SK-N-SH (cell line): ENCODE data around the gene C19orf73. TPM values are rescaled to one million over a fixed set of nuclear protein-coding genes. Genes with fewer than 3 reads are reported as not detected.
"Not testable (repeated sequence)": the region's sequence is repeated elsewhere in the genome, so short reads cannot be mapped to it uniquely, and the experiment has no call there.

ENCODE experiments used
- CTCF ChIA-PET: fragments of 300-600, 350-600 bp; formaldehyde crosslinking; extraction: SDS; loops from one replicate; lab custom pipeline; 2021; lab: Yijun Ruan, JAX
- POLR2A ChIA-PET: fragments of 350-600 bp; sonication (Branson Sonifier 250); formaldehyde crosslinking; extraction: SDS; loops from one replicate; lab custom pipeline; 2020; ENCODE audit warnings: antibody characterized with exemption, inconsistent platforms; lab: Yijun Ruan, JAX
- DNase-seq: peaks from one replicate; pipeline ENCODE4 v3.0.0; 2012
- H2AFZ ChIP-seq: fragments of 200-600 bp; sonication (generic); 2 replicates; pipeline ENCODE4 v1.8.1; 2016; ENCODE audit warnings: antibody characterized with exemption, mild to moderate bottlenecking, low read depth
- H3F3A ChIP-seq: fragments of 200-600 bp; sonication (generic); replicated peaks from 2 replicates; pipeline ENCODE3; 2016; ENCODE audit warnings: antibody characterized with exemption, mild to moderate bottlenecking; ENCODE audit not compliant: insufficient read depth
- H3K27ac ChIP-seq, 2 experiments: fragments of 200-500 bp in 1 of 2; fragments of 200-600 bp in 1 of 2; sonication (Bioruptor generic) in 1 of 2; sonication (generic), shearing (Covaris generic) in 1 of 2; 2 replicates each; pipeline versions ENCODE4 v1.5.1 to v1.6.1; 2014 to 2016; ENCODE audit warnings: low read depth in 2 of 2, inconsistent platforms in 1 of 2, low read length in 1 of 2, mild to moderate bottlenecking in 1 of 2, mixed read lengths in 1 of 2
- H3K27me3 ChIP-seq: fragments of 200-600 bp; sonication (generic), shearing (Covaris generic); 2 replicates; pipeline ENCODE4 v1.6.1; 2016; ENCODE audit warnings: mixed run types; ENCODE audit not compliant: insufficient read depth
- H3K36me3 ChIP-seq, 2 experiments: fragments of 200-500 bp in 1 of 2; fragments of 200-600 bp in 1 of 2; sonication (Bioruptor generic) in 1 of 2; sonication (generic) in 1 of 2; replicated peaks in 1 of 2; 2 replicates each; pipeline versions ENCODE3 to v1.5.1; 2014 to 2016; ENCODE audit warnings: low read length in 1 of 2, mild to moderate bottlenecking in 1 of 2; ENCODE audit not compliant: insufficient read depth in 2 of 2, control insufficient read depth in 1 of 2
- H3K4me1 ChIP-seq, 2 experiments: fragments of 200-500 bp in 1 of 2; fragments of 200-600 bp in 1 of 2; sonication (Bioruptor generic) in 1 of 2; sonication (generic), shearing (Covaris generic) in 1 of 2; 2 replicates each; pipeline versions ENCODE4 v1.5.1 to v1.6.1; 2014 to 2016; ENCODE audit warnings: low read depth in 1 of 2, low read length in 1 of 2, mixed run types in 1 of 2; ENCODE audit not compliant: insufficient read depth in 2 of 2, control insufficient read depth in 1 of 2
- H3K4me2 ChIP-seq: fragments of 200-600 bp; sonication (generic), shearing (Covaris generic); 2 replicates; pipeline ENCODE4 v1.6.1; 2017; ENCODE audit warnings: mixed run types
- H3K4me3 ChIP-seq, 2 experiments: fragments of 200-500 bp in 1 of 2; fragments of 200-600 bp in 1 of 2; sonication (Bioruptor generic) in 1 of 2; sonication (generic), shearing (Covaris generic) in 1 of 2; 2 replicates each; pipeline versions ENCODE4 v1.5.1 to v1.8.1; 2014 to 2016; ENCODE audit warnings: low read depth in 2 of 2, inconsistent platforms in 1 of 2, low read length in 1 of 2, mild to moderate bottlenecking in 1 of 2, mixed read lengths in 1 of 2, moderate library complexity in 1 of 2
- H3K79me2 ChIP-seq: fragments of 200-600 bp; sonication (generic); 2 replicates; pipeline ENCODE4 v1.8.1; 2017; ENCODE audit warnings: mild to moderate bottlenecking; ENCODE audit not compliant: insufficient read depth
- H3K9ac ChIP-seq: fragments of 200-600 bp; sonication (generic); 2 replicates; pipeline ENCODE4 v1.6.1; 2017; ENCODE audit warnings: mixed run types
- H3K9me2 ChIP-seq: fragments of 200-600 bp; sonication (generic); 2 replicates; pipeline ENCODE4 v1.6.1; 2017; ENCODE audit warnings: mixed run types
- H3K9me3 ChIP-seq: fragments of 200-600 bp; sonication (generic); 2 replicates; pipeline ENCODE4 v1.6.1; 2017; ENCODE audit warnings: mixed run types, mild to moderate bottlenecking, moderate library complexity
- H4K20me1 ChIP-seq: fragments of 200-600 bp; sonication (generic); 2 replicates; pipeline ENCODE4 v1.6.1; 2017; ENCODE audit warnings: mild to moderate bottlenecking, mixed run types; ENCODE audit not compliant: insufficient read depth
- CHD2 ChIP-seq: fragments of 150-350 bp; IDR thresholded peaks from 2 replicates; pipeline ENCODE4 v1.6.1; 2018; ENCODE audit warnings: low read length; ENCODE audit not compliant: partially characterized antibody
- EZH2phosphoT487 ChIP-seq: fragments of 200-600 bp; sonication (generic); IDR thresholded peaks from 2 replicates; pipeline ENCODE4 v1.6.1; 2017; ENCODE audit warnings: low read depth, mixed run types, mild to moderate bottlenecking, antibody characterized with exemption, moderate library complexity, borderline replicate concordance
- FOSL2 ChIP-seq: IDR thresholded peaks from 2 replicates; pipeline ENCODE4 v1.4.0; 2012; ENCODE audit warnings: low read depth, mild to moderate bottlenecking, moderate library complexity, borderline replicate concordance
- JUND ChIP-seq: IDR thresholded peaks from 2 replicates; pipeline ENCODE4 v1.4.0; 2012
- MEF2A ChIP-seq: IDR thresholded peaks from 2 replicates; pipeline ENCODE4 v1.4.0; 2012; ENCODE audit warnings: low read depth, borderline replicate concordance
- MXI1 ChIP-seq: IDR thresholded peaks from 2 replicates; pipeline ENCODE4 v1.6.1; 2012; ENCODE audit warnings: mild to moderate bottlenecking, low read depth, low read length, improper control_type of control experiment
- NFIC ChIP-seq: IDR thresholded peaks from 2 replicates; pipeline ENCODE4 v1.4.0; 2012; ENCODE audit warnings: borderline replicate concordance
- RAD21 ChIP-seq: IDR thresholded peaks from 2 replicates; pipeline ENCODE4 v1.6.1; 2012; ENCODE audit warnings: mild to moderate bottlenecking, low read length
- RXRA ChIP-seq: IDR thresholded peaks from 2 replicates; pipeline ENCODE4 v1.4.0; 2012; ENCODE audit warnings: low read depth, mild to moderate bottlenecking, borderline replicate concordance
- SMC3 ChIP-seq: IDR thresholded peaks from 2 replicates; pipeline ENCODE4 v1.6.1; 2012; ENCODE audit warnings: low read depth, low read length, improper control_type of control experiment
- WGBS: methylation state at CpG from one replicate; pipeline ENCODE4 v1.1.6; 2017; ENCODE audit warnings: low lambda C conversion rate; 5-methylcytosine and 5-hydroxymethylcytosine counted together
- polyA plus RNA-seq, 3 experiments: library from polyadenylated mRNA; depleted of rRNA; stranded (reverse); fragments of >200 nt; gene quantifications; 2 replicates each; pipeline ENCODE4 v1.2.3, GENCODE V29; 2012
- TF ChIP-seq, protein P1 (sequence below): IDR thresholded peaks from 2 replicates; pipeline ENCODE4 v1.4.0; 2012; ENCODE audit warnings: low read depth
- TF ChIP-seq, protein P2 (sequence below): fragments of 200-600 bp; sonication (generic); IDR thresholded peaks from 2 replicates; pipeline ENCODE4 v1.6.1; 2017; ENCODE audit warnings: antibody characterized with exemption, mild to moderate bottlenecking, moderate library complexity

The C19orf73 gene
- polyA plus RNA-seq, 1 of the 3 experiments (the other 2 are of a cell fraction) = 3.0 TPM

DNA sequence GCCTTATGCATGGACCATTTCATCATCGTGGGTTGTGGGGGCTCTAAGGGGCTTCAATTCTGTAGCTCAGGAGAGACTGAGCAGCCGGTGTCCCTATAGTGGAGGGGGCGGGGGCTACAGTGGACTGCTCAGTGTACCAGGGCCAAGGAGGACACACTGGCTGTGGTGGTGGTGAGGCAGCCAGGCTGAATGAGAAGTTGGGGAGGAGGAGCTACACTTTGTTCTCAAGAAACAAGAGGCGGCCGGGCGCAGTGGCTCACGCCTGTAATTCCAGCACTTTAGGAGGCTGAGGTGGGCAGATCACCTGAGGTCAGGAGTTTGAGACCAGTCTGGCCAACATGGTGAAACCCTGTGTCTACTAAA, 27.4 kb upstream of the C19orf73 start:
- not testable (repeated sequence) for H3K9me3 ChIP-seq, H3K4me3 ChIP-seq, H3K9ac ChIP-seq, DNase-seq, H3K36me3 ChIP-seq, H4K20me1 ChIP-seq, H3K79me2 ChIP-seq, H3K4me2 ChIP-seq, H2AFZ ChIP-seq, H3K9me2 ChIP-seq, H3K27ac ChIP-seq, H3K27me3 ChIP-seq
- peaks cover 3 to 28% of the 10 kb centered on the region in 2 experiments; a peak in 2 of 4 replicates for H3K4me1 ChIP-seq
- ChIA-PET CTCF (interaction anchor here (0.6 to 11.1 kb wide), 22 partner anchors 9 to 509 kb away, joined by 3 to 87 read pairs (median 4); partner anchors contain the start of genes HRC, LIN7B, PPFIA3 and TRPM4), POLR2A (interaction anchor here (0.7 kb wide), 1 partner anchor 33 kb away, joined by 3 read pairs; the partner anchor contains the start of gene LIN7B)
- 54% methylated on average over 7 of the region's 7 CpGs for WGBS
- H3F3A ChIP-seq = peaks cover 16% of the 10 kb centered on the region

DNA sequence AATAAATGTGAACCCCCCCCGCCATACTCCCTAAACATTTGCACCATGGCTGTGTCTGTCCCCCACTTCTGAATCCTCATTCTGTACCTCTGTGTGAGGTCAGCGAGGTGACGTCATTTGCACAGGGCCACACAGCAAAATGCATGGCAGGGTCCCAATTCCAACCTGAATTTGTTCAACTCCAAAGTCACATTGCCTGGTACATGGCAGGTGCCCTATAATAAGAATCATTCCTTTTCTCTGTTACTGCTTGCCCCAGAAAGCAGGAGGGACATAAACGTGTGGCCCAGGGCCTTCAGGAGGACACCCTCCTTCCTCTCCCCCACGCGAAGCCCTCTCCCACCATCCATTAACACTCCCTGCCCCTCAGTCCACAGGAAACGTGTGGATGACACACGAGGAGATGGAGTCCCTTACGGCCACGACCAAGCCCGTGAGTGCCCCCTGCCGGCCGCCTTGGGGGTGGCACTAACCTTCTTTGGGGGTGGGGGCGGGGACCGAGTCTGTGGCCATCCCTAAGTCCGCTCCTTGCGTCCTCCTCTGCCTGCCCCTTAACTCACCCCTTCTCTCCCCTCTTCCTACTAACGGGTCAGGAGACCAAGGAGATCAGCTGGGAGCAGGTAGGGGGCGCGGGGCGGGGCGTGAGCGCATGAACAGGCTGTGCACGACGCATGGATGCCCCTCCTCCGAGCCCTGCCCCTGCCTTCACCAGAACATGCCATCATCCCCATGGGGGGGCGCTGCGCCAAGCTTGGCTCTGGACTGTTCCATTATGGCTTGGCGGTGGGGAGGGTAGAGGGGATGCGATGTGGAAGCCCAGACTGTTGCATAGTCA, 26.8 kb upstream of the C19orf73 start:
- Histone ChIP-seq H3K9me3 (no peaks in the 10 kb centered on the region), H3K27ac (no peak overlapping the region), H3K27me3 (no peaks in the 10 kb centered on the region), H3K4me1 (peaks cover 3 to 23% of the 10 kb centered on the region in 2 experiments; a peak in 2 of 4 replicates), H3F3A (peaks cover 12% of the 10 kb centered on the region), H3K79me2 (no peaks in the 10 kb centered on the region), H2AFZ (no peak overlapping the region), H3K36me3 (no peaks in the 10 kb centered on the region), H3K9me2 (no peaks in the 10 kb centered on the region), H3K4me2 (peak overlapping the region; percentile 49; the same call in 1 of the 2 replicates), H3K4me3 (peak overlapping the region; percentile 14 to 54; a peak in 2 of 4 replicates), H3K9ac (no peak overlapping the region), H4K20me1 (no peaks in the 10 kb centered on the region)
- peak; percentile 84 for DNase-seq
- CTCF ChIA-PET = interaction anchor here (0.6 to 11.1 kb wide), 24 partner anchors 9 to 273 kb away, joined by 3 to 87 read pairs (median 4); partner anchors contain the start of genes HRC, LIN7B, PPFIA3 and TRPM4
- TF ChIP-seq RXRA = no peak
- TF ChIP-seq MEF2A = no peak
- TF ChIP-seq FOSL2 = no peak
- peak; percentile 78 for TF ChIP-seq MXI1
- TF ChIP-seq SMC3 = peak; percentile 71
- TF ChIP-seq RAD21 = peak; percentile 69
- TF ChIP-seq, protein P1, sequence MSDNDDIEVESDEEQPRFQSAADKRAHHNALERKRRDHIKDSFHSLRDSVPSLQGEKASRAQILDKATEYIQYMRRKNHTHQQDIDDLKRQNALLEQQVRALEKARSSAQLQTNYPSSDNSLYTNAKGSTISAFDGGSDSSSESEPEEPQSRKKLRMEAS = peak; percentile 70
- TF ChIP-seq JUND = no peak
- no peak for TF ChIP-seq EZH2phosphoT487
- peak; percentile 80 for TF ChIP-seq CHD2
- TF ChIP-seq NFIC = no peak
- TF ChIP-seq, protein P2, sequence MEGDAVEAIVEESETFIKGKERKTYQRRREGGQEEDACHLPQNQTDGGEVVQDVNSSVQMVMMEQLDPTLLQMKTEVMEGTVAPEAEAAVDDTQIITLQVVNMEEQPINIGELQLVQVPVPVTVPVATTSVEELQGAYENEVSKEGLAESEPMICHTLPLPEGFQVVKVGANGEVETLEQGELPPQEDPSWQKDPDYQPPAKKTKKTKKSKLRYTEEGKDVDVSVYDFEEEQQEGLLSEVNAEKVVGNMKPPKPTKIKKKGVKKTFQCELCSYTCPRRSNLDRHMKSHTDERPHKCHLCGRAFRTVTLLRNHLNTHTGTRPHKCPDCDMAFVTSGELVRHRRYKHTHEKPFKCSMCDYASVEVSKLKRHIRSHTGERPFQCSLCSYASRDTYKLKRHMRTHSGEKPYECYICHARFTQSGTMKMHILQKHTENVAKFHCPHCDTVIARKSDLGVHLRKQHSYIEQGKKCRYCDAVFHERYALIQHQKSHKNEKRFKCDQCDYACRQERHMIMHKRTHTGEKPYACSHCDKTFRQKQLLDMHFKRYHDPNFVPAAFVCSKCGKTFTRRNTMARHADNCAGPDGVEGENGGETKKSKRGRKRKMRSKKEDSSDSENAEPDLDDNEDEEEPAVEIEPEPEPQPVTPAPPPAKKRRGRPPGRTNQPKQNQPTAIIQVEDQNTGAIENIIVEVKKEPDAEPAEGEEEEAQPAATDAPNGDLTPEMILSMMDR = peak; percentile 85
- POLR2A ChIA-PET = interaction anchor here (0.7 kb wide), 1 partner anchor 32 kb away, joined by 3 read pairs; the partner anchor contains the start of gene LIN7B
- WGBS = 21% methylated on average over 22 of the region's 30 CpGs
